DOHH2 (cell line): ENCODE data around the gene CDH6.

ENCODE experiments used
- H3F3A ChIP-seq: fragments of 200-600 bp; sonication (generic), shearing (Covaris generic); 2 replicates; pipeline ENCODE4 v1.6.0; 2016; ENCODE audit warnings: antibody characterized with exemption, mild to moderate bottlenecking; ENCODE audit not compliant: control insufficient read depth, insufficient read depth
- H3K27ac ChIP-seq: fragments of 200-600 bp; sonication (generic); 2 replicates; pipeline ENCODE4 v1.5.1; 2014; ENCODE audit warnings: low read depth, mild to moderate bottlenecking, low read length, moderate library complexity
- H3K27me3 ChIP-seq: fragments of 200-600 bp; sonication (generic); 2 replicates; pipeline ENCODE4 v1.6.1; 2014; ENCODE audit warnings: mild to moderate bottlenecking, low read length, mixed read lengths; ENCODE audit not compliant: control insufficient read depth
- H3K36me3 ChIP-seq: fragments of 200-600 bp; sonication (generic); 2 replicates; pipeline ENCODE4 v1.6.1; 2014; ENCODE audit warnings: mild to moderate bottlenecking, low read length, moderate library complexity, mixed read lengths; ENCODE audit not compliant: control insufficient read depth
- H3K4me1 ChIP-seq: fragments of 200-600 bp; sonication (generic); 2 replicates; pipeline ENCODE4 v1.6.1; 2014; ENCODE audit warnings: mild to moderate bottlenecking, low read length, mixed read lengths; ENCODE audit not compliant: control insufficient read depth
- H3K4me2 ChIP-seq: fragments of 200-600 bp; sonication (generic); 2 replicates; pipeline ENCODE4 v1.6.0; 2014; ENCODE audit warnings: mild to moderate bottlenecking, low read length, moderate library complexity
- H3K4me3 ChIP-seq: fragments of 200-600 bp; sonication (generic); 2 replicates; pipeline ENCODE4 v1.5.1; 2014; ENCODE audit warnings: mild to moderate bottlenecking, low read length, mixed read lengths
- H3K79me2 ChIP-seq: fragments of 200-600 bp; sonication (generic); 2 replicates; pipeline ENCODE4 v1.6.1; 2014; ENCODE audit warnings: mild to moderate bottlenecking, low read length, mixed read lengths; ENCODE audit not compliant: control insufficient read depth
- H3K9me2 ChIP-seq: fragments of 200-600 bp; sonication (generic); replicated peaks from 2 replicates; pipeline ENCODE4 v1.6.1; 2014; ENCODE audit warnings: mild to moderate bottlenecking, low read length, mixed read lengths; ENCODE audit not compliant: control insufficient read depth
- H3K9me3 ChIP-seq: fragments of 200-600 bp; sonication (generic); 2 replicates; pipeline ENCODE4 v1.6.1; 2014; ENCODE audit warnings: antibody characterized with exemption, low read length, mixed read lengths; ENCODE audit not compliant: control insufficient read depth, insufficient read depth
- H4K20me1 ChIP-seq: fragments of 200-600 bp; sonication (generic); 2 replicates; pipeline ENCODE4 v1.6.0; 2014; ENCODE audit warnings: low read depth, mild to moderate bottlenecking, antibody characterized with exemption, low read length, moderate library complexity; ENCODE audit not compliant: control insufficient read depth, insufficient read depth
- CTCF ChIP-seq: fragments of 200-600 bp; sonication (generic); IDR thresholded peaks from one replicate; pipeline ENCODE4 v1.5.1; 2014; ENCODE audit warnings: antibody characterized with exemption, mild to moderate bottlenecking, low read depth, low read length; ENCODE audit not compliant: poor library complexity, severe bottlenecking
- EZH2phosphoT487 ChIP-seq: fragments of 200-600 bp; sonication (generic); IDR thresholded peaks from 2 replicates; pipeline ENCODE4 v1.6.1; 2017; ENCODE audit warnings: borderline replicate concordance, mild to moderate bottlenecking, antibody characterized with exemption, low read length, moderate library complexity, mixed read lengths

CDH6 gene

GRCh38 chr5:31221001-31221400 lies 27.5 kb downstream of the CDH6 start:
- Histone ChIP-seq H3K4me3 (no peak overlapping the region), H3K9me2 (no peaks in the 10 kb centered on the region), H3K4me2 (no peak overlapping the region), H3F3A (no peaks in the 10 kb centered on the region), H3K27ac (no peak overlapping the region), H3K27me3 (no peaks in the 10 kb centered on the region), H4K20me1 (no peaks in the 10 kb centered on the region), H3K9me3 (no peaks in the 10 kb centered on the region), H3K4me1 (no peaks in the 10 kb centered on the region), H3K36me3 (no peaks in the 10 kb centered on the region), H3K79me2 (no peaks in the 10 kb centered on the region)
- TF ChIP-seq CTCF, result no peak
- TF ChIP-seq EZH2phosphoT487, result no peak

GRCh38 chr5:31225118-31225517 lies 31.6 kb downstream of the CDH6 start:
- Histone ChIP-seq H3K4me2 (no peak overlapping the region), H3K4me1 (no peaks in the 10 kb centered on the region), H3K9me3 (no peaks in the 10 kb centered on the region), H4K20me1 (no peaks in the 10 kb centered on the region), H3K79me2 (no peaks in the 10 kb centered on the region), H3K4me3 (no peak overlapping the region), H3K27ac (no peak overlapping the region), H3K36me3 (no peaks in the 10 kb centered on the region), H3K27me3 (no peaks in the 10 kb centered on the region), H3F3A (no peaks in the 10 kb centered on the region), H3K9me2 (no peaks in the 10 kb centered on the region)
- TF ChIP-seq CTCF (no peak), EZH2phosphoT487 (no peak)

- H3K4me2 ChIP-seq, result no peak overlapping the region
- H4K20me1 ChIP-seq, result no peaks in the 10 kb centered on the region
- no peaks in the 10 kb centered on the region for H3F3A ChIP-seq
- no peaks in the 10 kb centered on the region for H3K27me3 ChIP-seq
- no peak overlapping the region for H3K4me3 ChIP-seq
- no peaks in the 10 kb centered on the region for H3K4me1 ChIP-seq
- H3K9me2 ChIP-seq, result no peaks in the 10 kb centered on the region
- TF ChIP-seq EZH2phosphoT487 (no peak), CTCF (no peak)
- no peaks in the 10 kb centered on the region for H3K9me3 ChIP-seq
- no peaks in the 10 kb centered on the region for H3K36me3 ChIP-seq
- H3K79me2 ChIP-seq, result no peaks in the 10 kb centered on the region
- H3K27ac ChIP-seq, result no peak overlapping the region
Observed at GRCh38 chr5:31225613-31226012, 32.1 kb downstream of the CDH6 start.

GRCh38 chr5:31226651-31227050 lies 33.2 kb downstream of the CDH6 start:
- Histone ChIP-seq H3K9me2 (no peaks in the 10 kb centered on the region), H3F3A (no peaks in the 10 kb centered on the region), H3K9me3 (no peaks in the 10 kb centered on the region), H3K4me2 (no peak overlapping the region), H4K20me1 (no peaks in the 10 kb centered on the region), H3K27ac (no peak overlapping the region), H3K79me2 (no peaks in the 10 kb centered on the region), H3K4me1 (no peaks in the 10 kb centered on the region), H3K36me3 (no peaks in the 10 kb centered on the region), H3K27me3 (no peaks in the 10 kb centered on the region), H3K4me3 (no peak overlapping the region)
- TF ChIP-seq EZH2phosphoT487, result no peak
- no peak for TF ChIP-seq CTCF
